ENCODE data around the gene PLA2G2F. TPM values are rescaled to one million over a fixed set of nuclear protein-coding genes. Genes with fewer than 3 reads are reported as not detected.

Gene PLA2G2F
- total and polyA plus RNA-seq, 7 donors: 0.03 TPM; not detected in 6

Other genes with a start within 250 kb of the PLA2G2F start
- not detected for gene PLA2G2E, start 215.7 kb upstream of the PLA2G2F start, total RNA-seq
- gene PLA2G2E, start 215.7 kb upstream of the PLA2G2F start, polyA plus RNA-seq: not detected
- gene PLA2G2A, start 159.7 kb upstream of the PLA2G2F start, total RNA-seq: 10 to 100 TPM in 3 of 4 donors, 1 to 10 TPM in 1; 9.6 to 77.2 (median 22.7) TPM
- 100 to 1,000 TPM; 139 to 152 (median 139) TPM for gene PLA2G2A, start 159.7 kb upstream of the PLA2G2F start, polyA plus RNA-seq
- gene PLA2G5, start 69.1 kb upstream of the PLA2G2F start, total RNA-seq: 1 to 10 TPM in 2 of 4 donors, not detected in 2; 1.1 to 1.2 TPM
- under 1 TPM; 0.43 to 0.53 (median 0.46) TPM for gene PLA2G5, start 69.1 kb upstream of the PLA2G2F start, polyA plus RNA-seq
- not detected for gene PLA2G2D, start 19.8 kb upstream of the PLA2G2F start, total RNA-seq
- not detected for gene PLA2G2D, start 19.8 kb upstream of the PLA2G2F start, polyA plus RNA-seq
- gene UBXN10, start 46.8 kb downstream of the PLA2G2F start, total RNA-seq: under 1 TPM; 0.12 to 0.48 (median 0.26) TPM
- under 1 TPM; 0.04 to 0.17 (median 0.07) TPM for gene UBXN10, start 46.8 kb downstream of the PLA2G2F start, polyA plus RNA-seq
- gene PLA2G2C, start 47.2 kb downstream of the PLA2G2F start, total RNA-seq: not detected
- gene PLA2G2C, start 47.2 kb downstream of the PLA2G2F start, polyA plus RNA-seq: not detected
- gene VWA5B1, start 151.6 kb downstream of the PLA2G2F start, total RNA-seq: under 1 TPM in 2 of 4 donors, not detected in 2; 0.12 to 0.17 TPM
- gene VWA5B1, start 151.6 kb downstream of the PLA2G2F start, polyA plus RNA-seq: under 1 TPM in 1 of 3 donors, not detected in 2; under 0.01 TPM

All from psoas muscle (tissue), 7 donors.